Tibial nerve (tissue), 4 donors: ENCODE data around the gene ADGRG7.

ENCODE experiments used
- EP300 ChIP-seq, 2 donors: sonication (generic); formaldehyde crosslinking; IDR thresholded peaks; one replicate each; pipeline ENCODE4 v1.6.1; 2017; ENCODE audit warnings: antibody characterized with exemption in 2 of 2, mild to moderate bottlenecking in 1 of 2
- TF ChIP-seq, protein P1 (sequence below), 5 experiments: fragments of 200-600 bp in 3 of 5; fragments of 450-650 bp in 2 of 5; sonication (generic) in 3 of 5; IDR thresholded peaks; one replicate each; pipeline ENCODE4 v1.5.1; 2016 to 2019; ENCODE audit warnings: antibody characterized with exemption in 5 of 5, mild to moderate bottlenecking in 3 of 5, moderate library complexity in 2 of 5

DNA sequence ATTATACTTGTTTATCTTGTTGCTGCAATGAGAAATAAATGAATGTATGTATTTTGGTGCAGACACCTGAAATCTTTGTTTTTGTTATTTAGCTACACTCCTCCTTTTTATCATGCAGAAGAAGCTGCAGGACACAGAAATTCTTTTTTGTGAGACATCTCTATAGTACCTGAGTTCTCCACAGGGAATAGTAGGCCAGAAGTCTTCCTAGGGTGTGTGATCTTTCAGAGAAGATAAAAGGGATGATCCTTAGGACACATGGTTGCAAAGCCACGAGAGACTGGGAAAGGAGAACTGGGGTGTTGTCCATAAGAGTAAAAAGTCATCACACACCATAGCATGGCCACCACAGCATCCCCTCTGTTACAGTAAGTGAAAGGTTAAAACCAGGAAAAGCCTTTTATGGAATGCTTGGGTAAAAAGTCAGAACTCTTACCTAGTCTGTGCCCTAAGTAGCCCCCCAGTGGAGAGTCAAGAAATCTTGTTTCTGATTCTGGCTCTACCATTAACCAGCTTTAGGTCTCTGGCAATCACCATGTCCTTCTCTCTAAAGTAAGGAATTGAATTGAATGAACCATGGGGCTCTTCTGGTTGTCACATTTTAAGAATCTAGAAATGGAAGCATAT is 31.9 kb upstream of the ADGRG7 start:
- TF ChIP-seq, protein P1, sequence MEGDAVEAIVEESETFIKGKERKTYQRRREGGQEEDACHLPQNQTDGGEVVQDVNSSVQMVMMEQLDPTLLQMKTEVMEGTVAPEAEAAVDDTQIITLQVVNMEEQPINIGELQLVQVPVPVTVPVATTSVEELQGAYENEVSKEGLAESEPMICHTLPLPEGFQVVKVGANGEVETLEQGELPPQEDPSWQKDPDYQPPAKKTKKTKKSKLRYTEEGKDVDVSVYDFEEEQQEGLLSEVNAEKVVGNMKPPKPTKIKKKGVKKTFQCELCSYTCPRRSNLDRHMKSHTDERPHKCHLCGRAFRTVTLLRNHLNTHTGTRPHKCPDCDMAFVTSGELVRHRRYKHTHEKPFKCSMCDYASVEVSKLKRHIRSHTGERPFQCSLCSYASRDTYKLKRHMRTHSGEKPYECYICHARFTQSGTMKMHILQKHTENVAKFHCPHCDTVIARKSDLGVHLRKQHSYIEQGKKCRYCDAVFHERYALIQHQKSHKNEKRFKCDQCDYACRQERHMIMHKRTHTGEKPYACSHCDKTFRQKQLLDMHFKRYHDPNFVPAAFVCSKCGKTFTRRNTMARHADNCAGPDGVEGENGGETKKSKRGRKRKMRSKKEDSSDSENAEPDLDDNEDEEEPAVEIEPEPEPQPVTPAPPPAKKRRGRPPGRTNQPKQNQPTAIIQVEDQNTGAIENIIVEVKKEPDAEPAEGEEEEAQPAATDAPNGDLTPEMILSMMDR (IDR thresholded peaks at IDR 0.05) = no peak
- TF ChIP-seq EP300 (IDR thresholded peaks at IDR 0.05) = no peak
